HL-60/S4 treated with retinoic acid at 250 ng/mL for 4 days and 3 days (cell line): ENCODE measurements around the gene MUC2.

Experiments
- in situ Hi-C: fragments of 300-500 bp; cut with MboI; formaldehyde crosslinking; loops from 2 replicates; pipeline ENCODE4 v1.7.0; 2022; ENCODE audit warnings: low sequenced_read_pairs

MUC2 gene

DNA sequence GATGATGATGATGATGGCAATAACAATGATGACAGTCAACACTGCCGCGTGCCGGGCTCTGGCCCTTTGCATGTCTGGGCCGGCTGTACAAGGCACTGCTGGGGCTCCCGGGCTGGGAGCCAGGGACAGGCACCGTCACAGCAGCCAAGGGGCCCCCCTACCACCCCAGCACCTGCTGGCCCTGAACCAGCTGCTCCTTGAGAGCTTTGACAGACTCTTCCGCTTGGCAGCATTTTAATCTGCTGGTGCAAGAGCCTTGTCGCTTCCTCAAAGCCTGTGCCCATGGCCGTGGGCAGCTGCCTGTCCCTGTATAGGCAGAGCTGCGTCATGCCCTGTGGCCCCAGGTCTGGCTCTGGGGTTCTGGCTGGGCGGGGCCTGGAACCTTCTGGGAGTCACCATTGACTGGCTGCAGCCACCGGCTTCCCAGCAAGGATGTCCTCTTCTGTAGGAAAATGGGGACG lies 25.2 kb upstream of the MUC2 start:
- in situ Hi-C loops = loop anchor here (25.0 kb wide), 1 partner anchor 187 kb away; no protein-coding TSS in a partner anchor

DNA sequence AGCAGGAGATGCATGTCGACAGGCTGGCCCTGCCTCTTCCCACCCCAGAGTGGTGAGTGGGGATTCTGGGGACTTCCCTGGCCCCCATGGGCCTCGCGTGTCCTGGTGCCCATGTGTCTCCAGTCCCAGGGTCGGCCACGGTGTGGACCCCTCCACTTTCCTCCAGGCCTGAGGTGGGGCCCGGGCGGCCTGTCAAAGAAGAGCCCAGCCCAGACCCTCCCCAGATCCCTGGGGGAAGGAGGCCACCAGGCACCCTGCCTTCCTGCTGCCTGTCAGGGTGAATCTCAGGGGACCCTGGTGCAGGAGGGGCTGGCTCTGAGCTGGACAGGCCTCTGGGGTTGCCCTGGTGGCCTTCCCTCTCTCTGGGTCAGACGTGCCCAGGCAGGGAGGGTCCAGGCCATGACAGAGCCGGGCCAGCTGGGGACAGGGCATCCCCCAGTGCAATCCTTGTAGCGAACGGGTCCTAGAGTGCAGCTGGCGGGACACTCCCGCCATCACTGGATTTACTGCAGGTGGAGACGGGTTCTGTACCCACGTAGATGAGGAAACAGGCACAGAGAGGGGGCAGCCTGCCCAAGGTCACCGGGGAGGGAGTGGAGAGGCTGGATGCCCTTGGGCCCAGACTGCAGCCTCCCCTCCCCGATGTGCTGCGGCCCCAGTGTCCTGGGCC lies 24.6 kb upstream of the MUC2 start:
- in situ Hi-C loops = loop anchor here (25.0 kb wide), 1 partner anchor 188 kb away; no protein-coding TSS in a partner anchor

DNA sequence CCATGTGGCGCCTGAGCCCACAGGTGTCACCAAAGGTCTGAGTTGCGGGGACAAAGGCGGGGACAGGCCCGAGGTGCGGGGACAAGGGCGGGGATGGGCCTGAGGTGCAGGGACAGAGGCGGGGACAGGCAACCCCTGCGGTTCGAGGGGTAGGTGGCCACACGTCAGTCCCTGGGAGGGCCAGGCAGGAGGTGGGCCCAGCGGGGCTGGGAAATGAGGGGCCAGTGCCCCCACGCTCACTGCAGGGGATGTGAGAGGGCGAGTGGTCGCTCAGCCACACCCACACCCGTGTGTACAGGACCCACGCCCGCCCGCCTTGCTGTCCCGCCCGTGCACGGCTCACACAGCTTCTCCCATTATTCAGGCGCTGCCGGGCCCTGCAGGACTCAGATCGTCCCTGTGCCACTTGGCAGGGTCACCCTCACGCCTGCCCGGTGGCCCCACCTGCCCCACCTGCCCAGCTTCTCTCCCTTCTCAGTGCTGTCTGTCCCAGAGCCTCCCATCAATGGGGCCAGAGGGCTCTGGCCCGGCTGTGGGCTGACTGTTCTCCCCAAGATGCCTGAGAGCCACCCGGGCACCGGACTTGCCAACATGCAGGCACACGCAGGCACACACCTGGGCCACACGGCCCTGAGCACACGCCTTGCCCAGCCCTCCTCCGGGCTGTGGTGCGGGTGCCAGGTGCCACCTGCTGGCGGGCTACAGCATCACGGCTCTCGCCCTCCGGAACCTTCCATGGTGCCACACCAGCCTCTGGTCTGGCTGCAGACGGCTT lies 23.9 kb upstream of the MUC2 start:
- in situ Hi-C loops = no loop called here

DNA sequence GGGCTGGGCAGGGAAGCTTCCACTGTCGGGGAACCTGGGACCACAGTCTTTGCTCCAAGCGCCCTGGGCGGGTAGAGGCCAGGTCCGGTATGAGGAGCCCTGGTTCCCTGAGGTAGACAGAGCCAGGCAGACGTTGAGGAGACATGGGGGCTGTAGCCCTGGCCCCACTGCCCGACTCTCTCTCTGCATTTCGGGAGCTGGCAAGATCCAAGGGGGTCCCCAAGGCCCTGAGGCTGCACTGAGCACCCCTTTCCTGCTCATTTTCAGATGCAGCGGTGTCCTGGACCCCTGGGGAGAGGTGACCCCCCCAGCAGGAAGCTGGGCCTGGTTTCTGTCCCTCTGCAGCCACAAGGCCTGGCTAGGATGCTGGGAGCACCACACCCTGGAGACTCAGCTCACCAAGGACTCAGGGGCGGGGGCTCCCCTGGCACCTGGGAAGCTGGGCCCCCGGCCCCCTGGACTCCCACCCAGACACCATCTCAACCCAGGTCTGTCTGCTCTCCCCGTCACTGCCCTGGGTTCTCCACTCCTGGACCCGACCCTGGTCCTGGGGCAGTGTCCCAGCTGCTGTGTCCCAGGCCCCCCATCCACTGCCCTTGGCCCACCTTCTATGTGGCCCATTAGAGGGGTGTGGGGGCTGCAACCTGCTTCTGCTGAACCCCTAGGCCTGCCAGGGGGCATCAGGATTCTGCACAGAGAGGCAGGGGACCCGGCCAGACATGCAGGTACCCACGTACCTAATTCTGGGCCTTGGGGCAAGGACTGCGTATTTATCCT lies 23.1 kb upstream of the MUC2 start:
- in situ Hi-C loops = no loop called here

DNA sequence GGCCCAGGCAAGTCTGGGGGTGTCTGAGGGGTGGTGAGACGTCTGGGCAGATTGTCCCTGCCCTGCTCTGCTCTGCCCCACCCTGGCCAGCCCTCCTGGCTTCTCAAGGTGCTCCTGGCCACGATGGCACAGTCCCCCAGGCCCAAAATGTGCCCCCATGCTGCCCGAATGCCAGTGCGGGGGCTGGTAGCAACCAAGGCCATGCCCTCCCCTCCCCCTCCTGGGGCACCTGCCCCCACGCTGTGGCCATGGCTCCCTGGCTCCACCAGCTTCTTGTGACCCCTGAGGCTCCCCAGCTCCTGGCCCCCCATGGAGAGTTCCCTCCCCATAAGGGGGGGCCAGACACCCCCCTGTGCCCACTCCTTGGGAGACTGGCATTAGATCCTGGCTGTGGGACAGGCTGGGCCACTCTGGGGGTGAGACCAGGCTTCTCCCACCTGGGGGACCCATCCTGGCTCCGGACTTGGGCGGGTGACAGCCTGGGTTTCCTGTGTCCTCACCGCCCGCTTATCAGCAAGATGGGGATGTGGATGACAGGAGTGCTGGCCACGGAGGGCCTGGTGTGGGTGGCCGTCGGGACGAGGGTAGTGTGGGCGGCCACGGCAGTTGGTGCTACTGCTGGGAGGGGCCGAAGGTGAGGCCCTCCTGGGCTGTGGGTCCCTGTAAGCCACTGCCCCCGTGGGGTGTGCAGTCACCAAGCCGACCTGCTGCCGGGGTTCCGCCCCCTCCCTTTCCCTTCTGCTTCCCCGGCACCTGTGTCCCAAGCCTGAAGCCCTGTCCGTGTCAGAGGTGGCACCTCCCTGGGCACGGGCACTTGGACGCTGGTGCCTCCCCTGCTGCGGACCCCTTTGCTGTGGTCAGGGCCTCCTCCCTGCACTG lies 22.3 kb upstream of the MUC2 start:
- in situ Hi-C loops = no loop called here

DNA sequence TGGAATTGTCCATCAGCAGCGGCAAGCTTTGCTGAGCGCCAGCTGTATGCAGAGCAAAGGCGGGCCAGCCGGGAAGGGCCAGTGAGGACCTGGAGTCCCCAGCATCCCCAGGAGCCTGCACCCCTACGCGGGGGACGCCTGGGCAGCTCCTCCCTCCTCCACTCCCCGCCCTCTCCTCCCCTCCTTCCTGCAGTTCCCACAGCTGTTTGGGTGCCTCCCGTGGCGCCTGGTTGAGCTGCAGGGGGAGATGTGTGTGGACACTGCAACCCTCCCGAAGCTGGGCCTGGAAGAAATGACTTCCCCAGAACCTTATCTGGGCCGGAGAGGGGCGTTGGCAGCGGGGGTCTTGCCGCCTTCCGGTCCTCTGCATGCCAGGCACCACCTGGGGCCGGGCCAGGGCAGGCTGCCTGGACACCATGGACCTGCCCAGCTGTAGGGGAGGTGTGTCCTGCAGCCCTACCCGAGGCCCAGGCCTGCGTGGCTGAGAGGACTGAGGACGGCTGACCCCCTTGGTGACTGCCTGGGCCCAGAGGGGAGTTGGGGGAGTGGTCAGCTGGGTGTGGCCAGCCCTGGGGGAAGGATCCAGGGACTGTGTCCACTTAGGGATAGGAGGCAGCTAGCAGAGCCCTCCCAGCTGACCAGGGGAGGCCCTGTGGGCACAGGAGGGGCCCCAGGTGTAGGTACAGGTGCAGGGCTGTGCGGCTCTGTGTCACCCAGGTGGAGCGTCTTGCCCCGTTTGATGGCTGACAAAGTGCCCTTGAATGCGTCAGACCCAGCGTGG lies 21.4 kb upstream of the MUC2 start:
- in situ Hi-C loops = no loop called here

DNA sequence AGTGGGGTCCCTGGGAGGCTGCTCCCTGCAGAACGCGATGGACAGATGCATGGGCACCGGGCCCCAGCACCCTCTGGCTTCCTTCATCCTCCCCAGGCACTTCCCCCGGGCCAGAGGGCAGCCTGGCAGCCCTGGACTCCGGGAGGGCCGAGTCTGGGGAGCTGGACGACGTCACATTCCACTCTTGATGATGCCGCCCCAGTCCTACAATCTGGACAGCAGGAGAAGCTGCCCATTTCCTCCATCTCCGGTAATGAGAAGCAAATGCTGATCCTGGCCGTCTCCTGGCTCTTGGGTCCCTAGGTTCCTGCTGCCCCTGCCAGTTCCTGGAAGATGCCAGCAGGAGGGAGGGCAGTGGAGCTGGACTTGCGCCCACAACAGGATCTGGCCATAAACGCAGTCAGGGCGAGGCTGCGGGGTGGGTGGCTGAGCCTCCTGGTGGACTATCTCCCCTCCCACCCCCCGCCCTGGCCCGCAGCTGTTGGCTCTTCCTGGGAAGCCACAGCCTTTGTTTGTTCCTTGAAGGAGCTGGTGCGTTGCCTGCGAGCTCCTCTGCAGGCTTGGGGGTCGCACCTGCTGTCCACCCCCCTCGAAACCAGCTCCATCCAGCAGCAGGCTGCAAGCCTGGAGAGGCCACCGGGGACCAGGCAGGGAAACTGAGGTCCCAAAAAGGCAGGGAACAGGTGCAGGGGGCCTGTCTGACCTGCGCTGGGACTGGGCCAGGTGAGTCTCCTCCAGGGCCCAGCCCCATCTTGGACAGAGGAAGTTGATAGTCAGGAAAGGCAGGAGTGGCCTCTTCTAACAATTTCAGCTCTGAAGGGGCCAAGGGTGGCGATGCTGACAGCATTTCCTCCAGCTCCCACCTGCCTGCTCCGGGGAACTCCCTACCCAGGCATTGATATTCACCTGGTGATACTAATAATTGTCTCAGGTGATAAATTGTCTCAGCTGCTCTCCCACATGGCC lies 20.2 kb upstream of the MUC2 start:
- in situ Hi-C loops = no loop called here

DNA sequence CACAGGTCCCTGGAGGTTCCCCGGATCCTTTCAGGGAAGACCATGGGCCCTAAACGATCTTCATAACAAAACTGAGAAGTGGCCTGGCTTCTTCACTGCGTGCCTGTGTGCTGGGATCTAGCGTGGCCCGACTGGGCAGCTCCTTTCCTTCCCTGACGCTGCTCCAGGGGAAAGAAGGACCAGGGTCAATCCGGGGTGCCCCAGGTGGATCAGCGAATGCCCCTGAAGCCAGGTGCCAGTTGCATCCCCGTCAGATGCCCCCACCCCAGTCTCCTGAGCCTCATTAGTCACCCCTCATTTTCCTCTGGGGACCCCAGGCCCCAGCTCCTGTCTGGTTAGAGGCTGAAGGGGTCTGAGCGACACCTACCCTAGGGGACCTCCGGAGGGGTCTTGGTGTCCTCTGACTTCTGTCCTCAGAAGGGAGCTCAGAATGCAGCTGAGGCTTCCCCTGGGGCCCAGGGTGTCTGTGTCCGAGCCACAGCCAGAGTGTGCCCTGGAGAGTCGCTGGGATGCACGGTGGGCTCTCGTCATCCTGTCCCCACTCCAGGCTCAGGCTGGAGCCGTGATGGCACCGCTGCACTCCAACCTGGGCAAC lies 19.5 kb upstream of the MUC2 start:
- in situ Hi-C loops = no loop called here

DNA sequence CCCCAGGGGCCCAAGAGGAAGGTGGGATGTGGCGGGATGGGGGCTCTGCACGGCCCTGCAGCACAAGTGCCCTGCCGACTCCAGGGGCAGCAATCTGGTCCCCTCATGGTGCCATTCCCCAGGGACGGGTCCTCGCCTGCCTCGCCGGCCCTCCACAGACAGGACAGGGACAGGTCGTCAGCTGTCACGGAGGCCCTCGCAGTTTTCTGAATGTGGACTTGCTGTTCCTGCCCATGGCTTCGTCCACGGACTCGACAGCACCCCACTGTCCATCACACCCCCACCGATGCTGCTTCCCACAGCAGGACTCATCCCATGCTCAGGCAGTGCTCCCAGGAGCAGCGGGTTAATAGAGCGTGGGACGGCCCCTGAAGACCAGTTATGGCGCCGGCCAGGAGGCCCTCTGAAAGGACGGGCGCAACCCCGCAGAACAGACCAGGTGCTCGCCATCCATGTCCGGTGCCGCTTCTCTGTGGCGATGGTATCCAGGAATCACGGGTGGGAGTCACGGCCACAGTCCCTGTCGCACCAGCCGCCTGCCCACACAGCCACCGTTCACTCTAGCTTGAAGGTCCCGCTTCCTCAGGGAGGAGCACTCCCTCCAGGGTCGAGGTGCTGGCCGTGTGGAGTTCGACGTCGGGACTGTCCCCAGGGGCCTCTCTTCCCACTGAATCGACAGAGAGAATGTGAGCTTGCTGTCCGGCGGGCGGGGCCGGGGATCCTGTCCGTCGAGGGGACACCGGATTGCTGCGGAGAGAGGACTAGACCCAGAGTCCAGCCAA lies 18.5 kb upstream of the MUC2 start:
- in situ Hi-C loops = no loop called here

DNA sequence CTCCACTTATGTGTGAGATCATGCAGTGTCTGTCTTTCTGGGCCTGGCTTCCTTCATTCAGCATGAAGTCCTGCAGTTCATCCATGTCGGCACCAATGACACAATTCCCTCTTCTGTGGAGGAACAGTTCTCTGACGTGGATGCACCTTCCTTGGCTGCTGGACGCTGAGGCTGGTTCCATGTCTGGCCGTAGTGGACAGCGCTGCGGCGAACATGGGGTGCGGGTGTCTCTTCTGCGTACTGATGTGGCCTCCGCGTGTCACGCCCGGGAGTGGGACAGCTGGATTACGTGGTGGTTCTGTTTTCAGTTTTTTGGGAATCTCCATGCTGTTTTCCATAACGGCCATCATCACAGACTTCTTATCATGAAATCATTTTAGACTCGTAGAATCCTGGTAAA lies 16.9 kb upstream of the MUC2 start:
- in situ Hi-C loops = no loop called here

DNA sequence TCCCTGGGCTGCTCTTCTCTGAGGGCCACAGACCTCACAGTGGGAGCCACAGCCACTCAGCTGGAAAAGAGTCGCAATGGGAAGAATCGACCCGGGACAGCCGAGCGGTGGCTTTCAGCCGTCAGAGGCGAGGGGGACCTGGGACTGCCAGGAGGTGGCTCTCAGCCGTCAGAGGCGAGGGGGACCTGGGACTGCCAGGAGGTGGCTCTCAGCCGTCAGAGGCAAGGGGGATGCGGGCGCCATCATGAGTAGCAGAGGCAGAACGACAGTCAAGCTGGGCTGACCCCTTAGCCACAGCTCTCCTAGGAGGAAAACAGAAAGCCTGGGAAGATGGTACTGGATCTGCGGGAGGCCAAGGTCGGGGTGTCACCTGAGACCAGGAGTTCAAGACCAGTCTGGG lies 14.9 kb upstream of the MUC2 start:
- in situ Hi-C loops = no loop called here

DNA sequence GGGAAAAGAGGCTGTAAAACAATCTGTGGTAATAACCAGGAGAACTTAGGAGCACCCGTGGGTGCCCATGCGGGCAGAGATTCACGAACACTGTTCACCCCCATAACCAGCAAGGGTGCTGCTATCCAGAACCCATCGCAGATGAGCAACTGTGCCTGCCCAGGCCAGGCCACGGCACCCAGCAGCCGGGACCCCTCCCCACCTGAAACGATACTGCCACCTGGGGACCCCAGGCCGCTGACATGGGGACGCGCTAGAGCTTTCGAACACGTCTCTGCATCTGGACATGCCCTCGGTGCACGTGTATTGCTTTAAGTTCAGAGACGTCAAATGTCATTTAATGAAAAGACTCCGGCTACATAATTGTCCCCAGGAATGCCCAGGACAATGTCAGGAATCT lies 14.3 kb upstream of the MUC2 start:
- in situ Hi-C loops = no loop called here

DNA sequence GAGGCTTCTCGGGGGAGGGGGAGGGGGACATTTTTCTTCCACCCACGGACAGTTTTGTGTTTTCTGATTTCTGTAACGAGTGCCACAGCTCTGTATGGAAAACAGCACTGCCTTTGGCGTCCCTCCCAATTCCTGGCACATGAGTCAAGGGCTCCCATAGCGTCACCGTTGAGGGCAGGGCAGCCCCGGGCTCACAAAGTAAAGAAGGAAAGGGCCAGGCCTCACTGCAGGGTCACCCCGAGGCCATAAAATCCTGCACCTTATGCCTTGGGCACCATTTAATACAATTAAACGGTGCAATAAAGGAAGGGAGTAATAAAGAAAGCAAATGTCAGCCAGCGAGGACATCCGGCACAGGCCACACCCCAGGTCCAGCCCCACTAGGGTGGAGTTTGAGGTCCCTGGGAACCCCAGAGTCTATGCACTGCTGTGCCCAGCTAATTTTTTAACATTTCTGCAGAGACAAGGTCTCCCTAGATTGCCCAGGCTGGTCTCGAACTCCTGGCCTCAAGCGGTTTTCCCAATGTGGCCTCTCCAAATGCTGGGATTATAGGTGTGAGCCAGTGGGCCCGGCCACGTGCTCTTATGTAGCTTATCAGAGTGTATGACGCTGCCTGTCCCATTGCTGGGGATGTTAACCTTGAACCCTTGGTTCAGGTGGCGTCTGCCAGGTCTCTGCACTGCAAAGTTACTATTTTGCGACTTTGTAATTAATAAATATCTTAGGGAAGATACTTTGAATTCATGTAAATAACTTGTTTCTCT lies 13.6 kb upstream of the MUC2 start:
- in situ Hi-C loops = no loop called here

DNA sequence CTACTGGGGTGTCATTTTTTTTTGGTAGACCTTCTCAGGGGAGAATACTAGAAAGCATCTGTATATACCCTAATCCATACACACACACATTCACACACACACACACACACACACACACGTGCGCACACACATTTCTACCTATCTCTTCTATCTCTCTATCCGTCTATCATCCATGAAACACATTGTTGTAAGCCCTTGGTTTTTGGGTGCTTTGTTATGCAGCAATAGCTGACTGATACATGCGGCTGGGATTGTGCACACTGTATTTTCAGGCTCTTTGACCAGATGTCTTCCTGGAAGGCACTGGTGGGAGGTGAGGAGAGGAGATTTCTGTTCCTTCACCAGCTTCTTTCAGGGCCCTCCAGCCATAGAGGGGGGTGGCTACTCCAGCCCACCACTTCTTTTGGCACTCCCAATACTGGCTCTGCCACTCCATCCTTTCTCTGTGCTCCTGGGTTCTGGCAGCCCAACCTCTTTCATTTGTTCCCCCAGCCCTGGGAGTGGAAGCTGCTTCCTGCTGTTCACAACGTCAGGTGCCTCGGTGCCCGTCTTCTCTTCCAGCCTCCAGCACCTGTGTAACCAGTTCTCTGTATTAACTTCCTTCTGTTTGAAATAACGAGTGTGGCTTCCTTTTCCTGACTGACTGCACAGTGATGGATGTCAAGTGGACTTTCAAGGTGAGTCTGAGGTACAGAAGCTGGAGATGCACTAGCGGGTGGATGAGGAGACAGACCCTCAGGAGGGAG lies 12.4 kb upstream of the MUC2 start:
- in situ Hi-C loops = no loop called here

DNA sequence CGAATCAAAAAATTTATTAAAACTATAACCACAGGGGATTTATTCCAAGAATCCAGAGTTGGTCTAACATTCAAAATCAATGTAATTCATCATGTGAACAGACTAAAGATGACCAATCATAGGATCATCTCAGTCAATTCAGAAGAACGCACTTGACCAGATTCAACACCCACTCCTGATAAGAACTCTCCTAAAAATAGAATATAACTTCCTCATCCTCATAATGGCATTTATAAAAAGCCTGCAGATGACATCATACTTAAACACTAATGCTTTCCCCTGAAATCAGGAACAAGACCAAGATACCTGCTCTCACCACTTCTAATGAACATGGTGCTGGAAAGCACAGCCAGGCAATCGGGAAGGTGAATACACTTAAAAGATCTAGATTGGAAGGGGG lies 10.5 kb upstream of the MUC2 start:
- in situ Hi-C loops = no loop called here

DNA sequence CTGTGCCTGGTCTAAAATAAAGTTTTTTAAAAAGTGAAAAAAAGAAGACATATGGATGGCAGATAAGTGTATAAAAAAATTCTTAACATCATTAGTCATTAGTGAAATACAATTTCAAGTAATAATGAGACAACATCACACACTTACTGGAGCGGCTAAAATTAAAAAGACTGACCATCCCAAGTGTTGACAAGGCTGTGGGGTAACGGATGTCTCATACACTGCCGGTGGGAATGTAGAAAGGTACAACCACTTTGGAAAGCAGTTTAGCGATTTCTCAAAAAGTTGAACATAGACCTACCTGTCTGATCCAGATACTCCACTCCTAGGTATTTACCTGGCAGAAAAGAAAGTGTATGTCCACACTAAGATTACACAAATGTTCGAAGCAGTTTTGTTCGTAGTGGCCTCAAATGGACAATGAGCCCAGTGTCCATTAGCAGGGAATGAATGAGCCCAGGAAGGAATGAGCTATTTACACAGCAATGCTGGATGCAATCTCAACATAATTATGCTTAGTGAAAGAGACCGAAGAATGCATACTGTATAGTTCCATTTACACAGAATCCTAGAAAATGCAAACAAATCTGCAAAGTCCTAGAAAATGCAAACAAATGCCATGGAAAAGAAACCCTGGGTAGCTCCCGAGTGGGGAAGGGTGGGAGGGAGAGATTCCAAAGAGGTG lies 6.7 kb upstream of the MUC2 start:
- in situ Hi-C loops = no loop called here
